Measurements from ENCODE around the gene MFSD11. TPM values are rescaled to one million over a fixed set of nuclear protein-coding genes. Genes with fewer than 3 reads are reported as not detected.

The MFSD11 gene
- total RNA-seq, 1 experiment from 2014 or later = 16.6 TPM

DNA sequence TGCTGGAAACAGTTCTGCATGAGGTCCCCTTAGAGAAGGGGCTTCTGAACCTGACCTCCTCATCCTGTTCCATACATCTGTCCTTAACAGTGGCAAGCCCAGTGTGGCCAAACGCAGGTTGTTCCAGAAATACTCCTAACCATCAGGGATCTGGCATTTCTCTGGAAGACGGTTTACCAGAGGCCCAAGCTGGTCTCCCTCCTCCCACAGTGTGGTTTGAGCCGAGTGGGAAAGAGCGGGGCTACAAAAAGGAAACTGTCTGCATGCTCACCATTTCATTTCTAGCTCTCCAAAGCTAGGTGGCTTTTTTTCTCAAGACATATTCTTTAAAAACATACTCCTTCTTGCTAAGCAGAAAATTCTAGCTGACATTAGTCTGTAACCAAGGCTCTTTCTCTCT, 33.1 kb upstream of the MFSD11 start:
- H4K20me1 ChIP-seq (ENCODE audit: low read length) = no peaks in the 10 kb centered on the region
- no TSS peak for BruUV-seq (replicated peaks)
- no peak for ATAC-seq

DNA sequence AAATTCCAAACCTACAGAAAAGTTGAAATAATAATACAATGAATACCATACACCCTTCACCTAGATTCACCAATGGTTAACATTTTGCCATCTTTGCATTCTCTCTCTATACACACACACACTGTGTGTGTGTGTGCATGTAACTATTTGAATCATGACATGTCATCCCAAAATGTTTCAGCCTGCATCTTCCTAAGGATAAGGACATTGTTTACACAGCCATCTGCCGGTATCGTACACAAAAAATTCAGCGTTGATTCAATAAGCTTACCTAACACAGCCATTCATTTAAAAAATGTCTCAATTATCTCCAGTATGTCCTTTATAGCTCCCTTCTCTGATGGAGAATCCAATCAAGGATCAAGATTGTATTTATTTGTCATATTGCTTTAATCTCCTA, 31.1 kb upstream of the MFSD11 start:
- no peaks in the 10 kb centered on the region for H4K20me1 ChIP-seq (ENCODE audit: low read length)
- H3K79me2 ChIP-seq (ENCODE audit: low read length) = peaks cover 41% of the 10 kb centered on the region
- POLR2A ChIA-PET (ENCODE audit: unreplicated experiment) = no interaction called here
- DNase-seq (no peak), ATAC-seq (no peak)
- intact Hi-C loops (cut with micrococcal nuclease) = no loop called here
- no peak overlapping the region for H3K27ac ChIP-seq (ENCODE audit: low read length)
- H3K9ac ChIP-seq (ENCODE audit: low read length) = no peak overlapping the region
- H3F3A ChIP-seq (ENCODE audit: low read length, unreplicated experiment) = no peaks in the 10 kb centered on the region
- BruUV-seq (replicated peaks) = no TSS peak
- peaks cover 25% of the 10 kb centered on the region for H3K4me1 ChIP-seq (ENCODE audit: insufficient read depth, low read length)
- H3K9me3 ChIP-seq (ENCODE audit: low read length) = no peaks in the 10 kb centered on the region
- TF ChIP-seq EZH2 (IDR thresholded peaks at IDR 0.05; ENCODE audit: low read length, unreplicated experiment) = no peak
- no peak for TF ChIP-seq EZH2phosphoT487 (IDR thresholded peaks at IDR 0.05; ENCODE audit: borderline replicate concordance, low read length)
- no peaks in the 10 kb centered on the region for H3K27me3 ChIP-seq (ENCODE audit: low read length)
- no peak overlapping the region for H3K4me3 ChIP-seq (ENCODE audit: low read length)
- no peak overlapping the region for H3K4me2 ChIP-seq (ENCODE audit: low read length)
- no peaks in the 10 kb centered on the region for H3K36me3 ChIP-seq (ENCODE audit: low read depth, low read length)
- CTCF ChIA-PET = no interaction called here
- H2AFZ ChIP-seq (ENCODE audit: low read length) = no peak overlapping the region
- no peaks in the 10 kb centered on the region for H3K9me2 ChIP-seq (replicated peaks; ENCODE audit: low read length)

More for the DNA sequence above, 33.1 kb upstream of the MFSD11 start:
- Histone ChIP-seq H3K36me3 (ENCODE audit: low read depth, low read length) (no peaks in the 10 kb centered on the region), H3K27me3 (ENCODE audit: low read length) (no peaks in the 10 kb centered on the region), H3K79me2 (ENCODE audit: low read length) (peaks cover 36% of the 10 kb centered on the region), H3K4me3 (ENCODE audit: low read length) (no peak overlapping the region), H3K9ac (ENCODE audit: low read length) (no peak overlapping the region), H3K4me1 (ENCODE audit: insufficient read depth, low read length) (peaks cover 12% of the 10 kb centered on the region), H3K9me3 (ENCODE audit: low read length) (no peaks in the 10 kb centered on the region), H3K9me2 (replicated peaks; ENCODE audit: low read length) (no peaks in the 10 kb centered on the region), H3F3A (ENCODE audit: low read length, unreplicated experiment) (no peaks in the 10 kb centered on the region), H3K4me2 (ENCODE audit: low read length) (no peak overlapping the region), H2AFZ (ENCODE audit: low read length) (no peak overlapping the region), H3K27ac (ENCODE audit: low read length) (no peak overlapping the region)
- CTCF ChIA-PET = no interaction called here
- POLR2A ChIA-PET (ENCODE audit: unreplicated experiment) = no interaction called here
- TF ChIP-seq EZH2phosphoT487 (IDR thresholded peaks at IDR 0.05; ENCODE audit: borderline replicate concordance, low read length) = no peak
- TF ChIP-seq EZH2 (IDR thresholded peaks at IDR 0.05; ENCODE audit: low read length, unreplicated experiment) = no peak
- TF ChIP-seq, protein P1, sequence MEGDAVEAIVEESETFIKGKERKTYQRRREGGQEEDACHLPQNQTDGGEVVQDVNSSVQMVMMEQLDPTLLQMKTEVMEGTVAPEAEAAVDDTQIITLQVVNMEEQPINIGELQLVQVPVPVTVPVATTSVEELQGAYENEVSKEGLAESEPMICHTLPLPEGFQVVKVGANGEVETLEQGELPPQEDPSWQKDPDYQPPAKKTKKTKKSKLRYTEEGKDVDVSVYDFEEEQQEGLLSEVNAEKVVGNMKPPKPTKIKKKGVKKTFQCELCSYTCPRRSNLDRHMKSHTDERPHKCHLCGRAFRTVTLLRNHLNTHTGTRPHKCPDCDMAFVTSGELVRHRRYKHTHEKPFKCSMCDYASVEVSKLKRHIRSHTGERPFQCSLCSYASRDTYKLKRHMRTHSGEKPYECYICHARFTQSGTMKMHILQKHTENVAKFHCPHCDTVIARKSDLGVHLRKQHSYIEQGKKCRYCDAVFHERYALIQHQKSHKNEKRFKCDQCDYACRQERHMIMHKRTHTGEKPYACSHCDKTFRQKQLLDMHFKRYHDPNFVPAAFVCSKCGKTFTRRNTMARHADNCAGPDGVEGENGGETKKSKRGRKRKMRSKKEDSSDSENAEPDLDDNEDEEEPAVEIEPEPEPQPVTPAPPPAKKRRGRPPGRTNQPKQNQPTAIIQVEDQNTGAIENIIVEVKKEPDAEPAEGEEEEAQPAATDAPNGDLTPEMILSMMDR (conservative IDR thresholded peaks at IDR 0.05; ENCODE audit: low read depth, low read length) = no peak
- intact Hi-C loops (cut with micrococcal nuclease) = no loop called here
- no peak for DNase-seq

DNA sequence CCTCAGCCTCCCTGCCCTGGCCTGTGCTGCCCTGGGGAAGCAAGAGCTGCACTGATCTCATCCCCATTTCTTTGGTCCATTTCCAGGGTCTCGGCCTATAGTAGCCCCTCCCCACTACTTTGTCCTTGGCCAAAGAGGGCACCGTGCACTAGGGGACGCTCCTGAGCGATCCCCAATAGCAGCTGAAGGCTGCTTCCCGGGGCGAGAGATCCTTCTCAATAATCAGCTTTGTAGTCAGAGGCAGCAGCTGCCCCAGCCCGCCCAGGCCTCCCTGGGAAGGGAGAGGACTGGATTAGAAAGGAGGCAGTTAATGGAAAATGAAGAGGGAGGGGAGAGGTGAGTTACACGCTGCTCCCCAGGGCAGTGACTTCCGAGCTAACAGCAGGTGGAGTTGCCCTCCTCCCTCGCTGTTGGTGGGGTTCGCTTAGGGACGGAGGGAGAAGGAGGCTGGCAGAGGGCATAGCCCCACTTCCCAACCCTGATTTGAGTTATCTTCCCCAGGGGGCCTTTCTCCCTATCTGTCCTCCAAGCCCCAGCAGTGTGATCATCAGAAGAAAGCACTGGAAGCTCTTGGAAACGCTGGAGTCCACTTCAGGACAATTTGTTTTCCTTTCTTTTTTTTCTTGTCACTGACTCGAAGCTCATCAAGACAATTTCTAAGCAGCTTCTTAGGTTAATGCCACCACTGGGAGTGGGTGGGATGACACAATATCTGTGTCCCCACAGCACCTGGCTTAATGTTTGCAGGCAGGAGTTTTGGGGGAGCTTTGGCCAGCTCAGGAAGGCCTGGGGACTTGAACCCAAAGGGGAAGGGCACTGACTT, 29.7 kb upstream of the MFSD11 start:
- TF ChIP-seq EZH2 (IDR thresholded peaks at IDR 0.05; ENCODE audit: low read length, unreplicated experiment) (no peak), EZH2phosphoT487 (IDR thresholded peaks at IDR 0.05; ENCODE audit: borderline replicate concordance, low read length) (no peak)
- TF ChIP-seq, protein P1 (conservative IDR thresholded peaks at IDR 0.05; ENCODE audit: low read depth, low read length) = no peak
- peaks cover 37% of the 10 kb centered on the region for H3K79me2 ChIP-seq (ENCODE audit: low read length)
- no peak overlapping the region for H3K9ac ChIP-seq (ENCODE audit: low read length)
- intact Hi-C loops (cut with micrococcal nuclease) = no loop called here
- no peak overlapping the region for H3K27ac ChIP-seq (ENCODE audit: low read length)
- H4K20me1 ChIP-seq (ENCODE audit: low read length) = no peaks in the 10 kb centered on the region
- DNase-seq = no peak
- H3K9me3 ChIP-seq (ENCODE audit: low read length) = no peaks in the 10 kb centered on the region
- ChIA-PET CTCF (interaction anchor here (1.0 kb wide), 1 partner anchor 27 kb away, joined by 3 read pairs; no protein-coding TSS in a partner anchor), POLR2A (ENCODE audit: unreplicated experiment) (interaction anchor here (0.5 kb wide), 1 partner anchor 24 kb away, joined by 3 read pairs; no protein-coding TSS in a partner anchor)
- H3K4me2 ChIP-seq (ENCODE audit: low read length) = no peak overlapping the region
- no peaks in the 10 kb centered on the region for H3K27me3 ChIP-seq (ENCODE audit: low read length)
- no peak overlapping the region for H2AFZ ChIP-seq (ENCODE audit: low read length)
- H3K4me1 ChIP-seq (ENCODE audit: insufficient read depth, low read length) = peaks cover 25% of the 10 kb centered on the region
- no peaks in the 10 kb centered on the region for H3F3A ChIP-seq (ENCODE audit: low read length, unreplicated experiment)
- no peak for ATAC-seq
- H3K9me2 ChIP-seq (replicated peaks; ENCODE audit: low read length) = no peaks in the 10 kb centered on the region
- no peaks in the 10 kb centered on the region for H3K36me3 ChIP-seq (ENCODE audit: low read depth, low read length)
- H3K4me3 ChIP-seq (ENCODE audit: low read length) = no peak overlapping the region
- no TSS peak for BruUV-seq (replicated peaks)
